ENCODE results near the gene RPL37.
"Not testable (repeated sequence)": the region's sequence is repeated elsewhere in the genome, so short reads cannot be mapped to it uniquely, and the experiment has no call there.

RPL37 gene

GRCh38 chr5:40834849-40835787, at the start of gene RPL37:
Gene RPL37, minus strand, starts transcription at chr5:40835222. Its CDS starts 37 bp downstream, at chr5:40835185.
- DNase-seq (ENCODE audit: low read depth in 2 of 2) = peak; percentile 85 to 87

- not testable (repeated sequence) for DNase-seq (ENCODE audit: low read depth in 2 of 2)
Observed at GRCh38 chr5:40883051-40883450, 48.0 kb upstream of the RPL37 start.

GRCh38 chr5:40882291-40882690, 47.3 kb upstream of the RPL37 start:
- no peak for DNase-seq (ENCODE audit: low read depth in 2 of 2)

GRCh38 chr5:40879163-40879942, 44.3 kb upstream of the RPL37 start:
- no peak for DNase-seq (ENCODE audit: low read depth in 2 of 2)

- DNase-seq (ENCODE audit: low read depth in 2 of 2) = no peak
Observed at GRCh38 chr5:40877371-40877988, 42.5 kb upstream of the RPL37 start.

- no peak for DNase-seq (ENCODE audit: low read depth in 2 of 2)
Observed at GRCh38 chr5:40875958-40876357, 40.9 kb upstream of the RPL37 start.

- no peak for DNase-seq (ENCODE audit: low read depth in 2 of 2)
Observed at GRCh38 chr5:40873286-40873880, 38.4 kb upstream of the RPL37 start.

- DNase-seq (ENCODE audit: low read depth in 2 of 2) = not testable (repeated sequence)
Observed at GRCh38 chr5:40872253-40872652, 37.2 kb upstream of the RPL37 start.

GRCh38 chr5:40871177-40871576, 36.2 kb upstream of the RPL37 start:
- no peak for DNase-seq (ENCODE audit: low read depth in 2 of 2)

GRCh38 chr5:40869384-40869783, 34.4 kb upstream of the RPL37 start:
- DNase-seq (ENCODE audit: low read depth in 2 of 2) = no peak

GRCh38 chr5:40866844-40867243, 31.8 kb upstream of the RPL37 start:
- DNase-seq (ENCODE audit: low read depth in 2 of 2) = no peak

GRCh38 chr5:40865004-40865403, 30.0 kb upstream of the RPL37 start:
- DNase-seq (ENCODE audit: low read depth in 2 of 2) = not testable (repeated sequence)

GRCh38 chr5:40860711-40861110, 25.7 kb upstream of the RPL37 start:
- DNase-seq (ENCODE audit: low read depth in 2 of 2) = no peak

- DNase-seq (ENCODE audit: low read depth in 2 of 2) = no peak
Observed at GRCh38 chr5:40853632-40854192, 18.7 kb upstream of the RPL37 start.

- no peak for DNase-seq (ENCODE audit: low read depth in 2 of 2)
Observed at GRCh38 chr5:40847525-40847924, 12.5 kb upstream of the RPL37 start.

GRCh38 chr5:40846371-40846770, 11.3 kb upstream of the RPL37 start:
- DNase-seq (ENCODE audit: low read depth in 2 of 2) = no peak

GRCh38 chr5:40844565-40844964, 9.5 kb upstream of the RPL37 start:
- no peak for DNase-seq (ENCODE audit: low read depth in 2 of 2)

GRCh38 chr5:40842351-40842750, 7.3 kb upstream of the RPL37 start:
- no peak for DNase-seq (ENCODE audit: low read depth in 2 of 2)

GRCh38 chr5:40841068-40841805, 6.2 kb upstream of the RPL37 start, which contains the start of gene CARD6:
Gene CARD6, plus strand, starts transcription at chr5:40841367. Its CDS starts 16 bp downstream, at chr5:40841383.
- DNase-seq (ENCODE audit: low read depth in 2 of 2) = no peak

GRCh38 chr5:40838086-40838485, 3.1 kb upstream of the RPL37 start:
- no peak for DNase-seq (ENCODE audit: low read depth in 2 of 2)

- DNase-seq (ENCODE audit: low read depth in 2 of 2) = peak in 1 of 2 donors; percentile 22
Observed at GRCh38 chr5:40834391-40834848, 602 bp downstream of the RPL37 start.

Measured in stimulated activated CD8-positive, alpha-beta memory T cell treated with anti-CD3 and anti-CD28 coated beads, Interleukin-15, amount 100 ng/mL, for 4 hours (primary cell).